EL (cell line): ENCODE measurements around the gene OR2T4.
A peak's percentile ranks its signal among the peaks of the same experiment; 100 is the strongest.

Experiments used
- DNase-seq: peaks from one replicate; pipeline ENCODE4 v3.0.0-alpha.2; 2016

The OR2T4 gene

GRCh38 chr1:248361121-248361715 is at the start of gene OR2T4:
TSS of gene OR2T4 (plus strand) at chr1:248361665. CDS start at chr1:248361665, 0 bp downstream.
- DNase-seq: no peak

GRCh38 chr1:248316796-248317195 is 44.7 kb upstream of the OR2T4 start:
- no peak for DNase-seq

GRCh38 chr1:248324468-248324867 is 37.0 kb upstream of the OR2T4 start, which contains the start of gene OR2M7:
TSS of gene OR2M7 (minus strand) at chr1:248324568. CDS start at chr1:248324568, 0 bp downstream.
- DNase-seq: no peak

GRCh38 chr1:248343451-248343850 is 18.0 kb upstream of the OR2T4 start:
- DNase-seq: no peak

GRCh38 chr1:248348475-248348874 is 13.0 kb upstream of the OR2T4 start, which contains the start of gene OR14C36:
TSS of gene OR14C36 (plus strand) at chr1:248348775. CDS start at chr1:248348775, 0 bp downstream.
- DNase-seq: no peak

- no peak for DNase-seq
Measured at GRCh38 chr1:248359415-248359814, 2.0 kb upstream of the OR2T4 start.

GRCh38 chr1:248366609-248367008 is 5.1 kb downstream of the OR2T4 start:
- no peak for DNase-seq

GRCh38 chr1:248372394-248372793 is 10.9 kb downstream of the OR2T4 start:
- DNase-seq: no peak

- no peak for DNase-seq
Measured at GRCh38 chr1:248373761-248374160, 12.3 kb downstream of the OR2T4 start.

GRCh38 chr1:248375446-248375845 is 14.0 kb downstream of the OR2T4 start, which contains the start of gene OR2T6:
TSS of gene OR2T6 (plus strand) at chr1:248375746. CDS start at chr1:248387609, 11,863 bp downstream.
- no peak for DNase-seq

GRCh38 chr1:248376916-248377315 is 15.5 kb downstream of the OR2T4 start:
- DNase-seq: no peak

GRCh38 chr1:248380854-248381253 is 19.4 kb downstream of the OR2T4 start:
- no peak for DNase-seq

GRCh38 chr1:248388426-248388825 is 27.0 kb downstream of the OR2T4 start:
- DNase-seq: no peak

- no peak for DNase-seq
Measured at GRCh38 chr1:248393050-248393449, 31.6 kb downstream of the OR2T4 start.

- no peak for DNase-seq
Measured at GRCh38 chr1:248402748-248403147, 41.3 kb downstream of the OR2T4 start, which contains the start of gene OR2T1. TSS of gene OR2T1 (plus strand) at chr1:248403048. CDS start at chr1:248406148, 3,100 bp downstream.

- peak; percentile 1 for DNase-seq
Measured at GRCh38 chr1:248404024-248404423, 42.6 kb downstream of the OR2T4 start.

- no peak for DNase-seq
Measured at GRCh38 chr1:248406721-248407692, 45.5 kb downstream of the OR2T4 start.
